NCI-H82 treated with DMSO at 0.1 percent for 48 hours (cell line): Measurements from ENCODE around the gene TMPRSS4.

Experiments
- DNase-seq: peaks from one replicate; lab custom pipeline; 2025; ENCODE audit not compliant: unreplicated experiment; lab: John Stamatoyannopoulos, UW

Gene TMPRSS4, protein sequence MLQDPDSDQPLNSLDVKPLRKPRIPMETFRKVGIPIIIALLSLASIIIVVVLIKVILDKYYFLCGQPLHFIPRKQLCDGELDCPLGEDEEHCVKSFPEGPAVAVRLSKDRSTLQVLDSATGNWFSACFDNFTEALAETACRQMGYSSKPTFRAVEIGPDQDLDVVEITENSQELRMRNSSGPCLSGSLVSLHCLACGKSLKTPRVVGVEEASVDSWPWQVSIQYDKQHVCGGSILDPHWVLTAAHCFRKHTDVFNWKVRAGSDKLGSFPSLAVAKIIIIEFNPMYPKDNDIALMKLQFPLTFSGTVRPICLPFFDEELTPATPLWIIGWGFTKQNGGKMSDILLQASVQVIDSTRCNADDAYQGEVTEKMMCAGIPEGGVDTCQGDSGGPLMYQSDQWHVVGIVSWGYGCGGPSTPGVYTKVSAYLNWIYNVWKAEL

DNA sequence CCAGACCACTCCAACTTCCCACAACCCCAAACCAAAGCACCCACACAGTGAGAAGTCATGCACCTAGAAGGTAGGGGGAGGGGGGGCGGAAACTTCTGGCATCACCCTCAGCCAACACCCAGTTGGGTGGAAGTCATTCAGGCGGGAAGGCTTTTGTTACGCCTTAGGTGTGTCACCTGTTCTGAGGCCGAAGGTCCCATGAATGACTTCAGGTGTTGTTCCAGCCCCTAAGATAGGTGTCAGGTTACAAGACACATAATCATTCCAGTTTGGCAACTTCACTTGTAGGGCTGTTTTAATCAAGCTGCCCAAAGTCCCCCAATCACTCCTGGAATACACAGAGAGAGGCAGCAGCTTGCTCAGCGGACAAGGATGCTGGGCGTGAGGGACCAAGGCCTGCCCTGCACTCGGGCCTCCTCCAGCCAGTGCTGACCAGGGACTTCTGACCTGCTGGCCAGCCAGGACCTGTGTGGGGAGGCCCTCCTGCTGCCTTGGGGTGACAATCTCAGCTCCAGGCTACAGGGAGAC, at the start of gene TMPRSS4:
Gene TMPRSS4, plus strand, starts transcription at position 325 of the 528 bp plus-strand sequence. CDS start 225 bp downstream, outside the sequence.
- no peak for DNase-seq

DNA sequence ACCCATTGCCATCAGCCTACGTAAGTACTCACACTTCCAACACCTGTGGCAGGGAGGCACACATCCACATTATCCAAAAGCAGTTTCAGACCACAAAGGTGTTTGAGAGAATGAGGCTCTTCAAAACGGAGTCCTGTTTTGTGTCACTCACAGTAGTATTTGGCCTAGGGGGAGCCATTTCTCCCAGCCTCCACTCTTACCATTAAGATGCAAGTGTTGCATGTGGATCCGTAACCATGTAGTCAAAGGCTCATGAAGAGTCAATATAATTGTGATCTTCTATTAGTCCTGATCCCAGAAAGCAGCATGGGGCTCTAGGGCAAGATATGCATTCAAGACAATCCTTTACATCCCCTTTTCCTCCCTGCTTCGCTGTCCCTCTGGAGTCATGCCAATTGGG, 49.2 kb upstream of the TMPRSS4 start:
- DNase-seq = no peak

DNA sequence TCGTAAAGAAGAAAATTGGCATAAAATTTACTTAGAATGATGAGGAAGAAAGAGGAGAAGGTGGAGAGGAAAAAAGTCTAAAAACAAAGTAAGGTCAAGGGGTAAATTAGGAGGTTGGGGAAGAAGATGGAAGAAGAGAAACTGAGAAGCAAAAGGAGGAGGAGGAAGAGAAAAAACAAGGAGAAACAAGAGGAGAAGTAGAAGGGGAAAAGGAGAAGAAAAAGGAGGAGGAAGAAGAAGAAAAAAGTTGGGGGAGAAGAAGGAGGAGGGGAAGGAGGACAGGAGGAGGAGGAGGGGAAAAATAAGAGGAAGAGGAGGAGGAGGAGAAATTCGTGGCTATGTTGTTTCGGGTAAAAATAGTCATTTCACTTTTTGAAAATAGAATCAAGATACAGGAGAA, 48.3 kb upstream of the TMPRSS4 start:
- DNase-seq = no peak

GRCh38 chr11:118033443-118033842, 43.4 kb upstream of the TMPRSS4 start:
- DNase-seq = no peak

- no peak for DNase-seq
These were observed 34.7 kb upstream of the TMPRSS4 start for GRCh38 chr11:118042141-118042540.

- no peak for DNase-seq
These were observed 34.1 kb upstream of the TMPRSS4 start for GRCh38 chr11:118042796-118043195.

DNA sequence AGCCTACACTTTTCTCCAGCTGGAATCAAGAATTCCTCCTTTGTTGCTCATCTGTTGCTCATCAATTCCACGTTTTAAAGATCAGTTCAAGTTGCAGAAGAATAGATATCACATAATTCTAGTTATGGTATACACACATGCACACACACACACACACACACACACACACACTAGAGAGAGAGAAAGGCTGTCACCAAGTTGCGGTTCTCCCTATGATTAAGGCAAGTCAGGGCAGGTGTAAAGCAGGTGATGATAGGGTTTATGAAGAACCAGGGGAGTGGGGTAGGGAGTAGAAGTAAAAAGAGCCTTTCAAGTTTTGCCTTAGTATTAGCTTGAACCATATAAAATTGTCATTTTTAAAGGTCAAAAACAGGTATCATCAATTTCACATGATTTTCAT, 31.7 kb upstream of the TMPRSS4 start:
- no peak for DNase-seq

- DNase-seq = no peak
These were observed 30.6 kb upstream of the TMPRSS4 start for GRCh38 chr11:118046051-118046963.

- no peak for DNase-seq
These were observed 29.7 kb upstream of the TMPRSS4 start for GRCh38 chr11:118046964-118047700.

- no peak for DNase-seq
These were observed 29.1 kb upstream of the TMPRSS4 start for GRCh38 chr11:118047749-118048148.

GRCh38 chr11:118048472-118049370, 28.2 kb upstream of the TMPRSS4 start:
- DNase-seq = no peak

DNA sequence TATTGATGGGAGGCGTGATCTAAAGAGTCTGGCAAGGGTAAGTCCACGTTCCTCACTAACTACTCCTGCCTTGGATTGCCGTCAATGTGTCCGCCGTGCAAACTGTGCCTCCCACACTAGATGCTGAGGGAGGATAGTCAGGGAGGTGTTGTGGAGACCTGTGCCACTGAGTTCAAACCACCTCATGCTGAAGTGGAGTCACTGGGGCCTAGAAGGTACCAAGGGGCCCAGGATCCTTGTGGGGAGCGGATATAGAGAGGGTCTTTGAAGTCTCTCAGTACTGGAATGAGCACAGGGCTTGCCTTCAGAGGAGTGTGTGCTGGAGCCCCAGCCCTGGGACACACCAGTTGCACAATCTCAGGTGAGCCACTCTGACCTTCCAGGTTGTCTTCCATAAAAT, 27.1 kb upstream of the TMPRSS4 start:
- DNase-seq = no peak

- DNase-seq = no peak
These were observed 26.5 kb upstream of the TMPRSS4 start for GRCh38 chr11:118050208-118050891.

DNA sequence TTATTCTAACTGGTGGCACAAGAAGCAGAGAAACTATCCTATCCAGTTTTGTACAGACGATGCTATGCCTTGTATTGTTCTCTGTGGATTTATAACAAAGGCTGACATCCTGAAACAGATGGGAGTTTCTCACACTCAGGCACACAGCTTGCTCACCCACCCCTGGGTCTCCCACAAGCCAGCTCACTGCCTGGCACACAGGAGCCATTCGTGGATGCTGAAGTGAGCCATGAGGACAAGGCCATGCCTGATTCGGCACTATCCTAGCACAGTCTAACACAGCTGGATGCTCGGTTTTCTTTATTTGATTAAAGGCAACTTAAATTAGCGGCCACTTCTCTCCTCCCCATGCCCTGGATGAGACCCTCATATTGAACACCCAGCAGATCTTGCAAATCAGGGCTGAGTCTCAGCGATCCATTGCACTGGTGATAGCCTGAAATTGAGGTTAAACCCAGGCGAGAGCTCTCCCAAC, 25.7 kb upstream of the TMPRSS4 start:
- no peak for DNase-seq

DNA sequence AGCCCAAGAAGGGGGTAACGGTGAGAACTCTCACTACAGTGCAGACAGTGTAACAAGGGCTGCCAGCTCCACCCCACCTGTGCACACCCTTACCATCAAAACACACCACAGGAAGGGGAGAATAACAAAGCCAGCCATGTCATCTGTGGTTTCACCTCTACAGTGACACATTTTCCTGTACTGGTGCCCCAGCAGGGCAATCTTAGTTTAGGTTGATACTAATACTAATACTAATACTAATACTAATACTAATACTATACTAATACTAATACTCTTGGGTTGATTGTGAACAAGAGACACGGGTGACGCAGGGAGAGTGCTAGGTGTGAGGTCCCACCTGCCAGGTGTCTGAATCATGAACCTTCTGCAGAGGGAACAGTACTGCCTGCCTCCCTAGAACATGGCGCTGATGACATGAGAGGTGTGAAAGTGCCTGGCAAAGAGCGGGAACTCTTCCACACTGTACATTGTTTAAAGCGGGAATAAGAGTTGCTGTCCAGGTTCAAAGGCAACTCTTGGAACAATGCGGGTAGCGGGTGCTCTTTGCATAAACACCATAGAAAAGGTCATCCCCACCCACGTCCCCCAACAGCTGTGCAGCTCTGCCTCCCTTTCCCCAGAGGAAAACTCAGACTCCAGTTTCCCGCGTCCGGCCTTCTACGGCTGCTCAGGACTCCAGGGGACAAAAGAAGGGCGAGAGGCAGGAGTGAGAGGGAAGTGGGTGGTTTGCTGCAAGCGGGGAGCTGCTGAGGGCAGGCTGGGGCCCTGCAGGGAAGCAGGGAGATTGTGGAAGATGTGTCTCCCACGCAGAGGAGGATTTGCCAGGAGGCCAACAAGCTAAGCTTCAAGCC, 25.0 kb upstream of the TMPRSS4 start:
- DNase-seq = no peak

- no peak for DNase-seq
These were observed 24.2 kb upstream of the TMPRSS4 start for GRCh38 chr11:118052581-118053206.

- no peak for DNase-seq
These were observed 21.9 kb upstream of the TMPRSS4 start for GRCh38 chr11:118054712-118055640.
